ENCODE data around the gene FAM9C.
A peak's percentile ranks its signal among the peaks of the same experiment; 100 is the strongest.
"Not testable (repeated sequence)": the region's sequence is repeated elsewhere in the genome, so short reads cannot be mapped to it uniquely, and the experiment has no call there.

FAM9C gene

DNA sequence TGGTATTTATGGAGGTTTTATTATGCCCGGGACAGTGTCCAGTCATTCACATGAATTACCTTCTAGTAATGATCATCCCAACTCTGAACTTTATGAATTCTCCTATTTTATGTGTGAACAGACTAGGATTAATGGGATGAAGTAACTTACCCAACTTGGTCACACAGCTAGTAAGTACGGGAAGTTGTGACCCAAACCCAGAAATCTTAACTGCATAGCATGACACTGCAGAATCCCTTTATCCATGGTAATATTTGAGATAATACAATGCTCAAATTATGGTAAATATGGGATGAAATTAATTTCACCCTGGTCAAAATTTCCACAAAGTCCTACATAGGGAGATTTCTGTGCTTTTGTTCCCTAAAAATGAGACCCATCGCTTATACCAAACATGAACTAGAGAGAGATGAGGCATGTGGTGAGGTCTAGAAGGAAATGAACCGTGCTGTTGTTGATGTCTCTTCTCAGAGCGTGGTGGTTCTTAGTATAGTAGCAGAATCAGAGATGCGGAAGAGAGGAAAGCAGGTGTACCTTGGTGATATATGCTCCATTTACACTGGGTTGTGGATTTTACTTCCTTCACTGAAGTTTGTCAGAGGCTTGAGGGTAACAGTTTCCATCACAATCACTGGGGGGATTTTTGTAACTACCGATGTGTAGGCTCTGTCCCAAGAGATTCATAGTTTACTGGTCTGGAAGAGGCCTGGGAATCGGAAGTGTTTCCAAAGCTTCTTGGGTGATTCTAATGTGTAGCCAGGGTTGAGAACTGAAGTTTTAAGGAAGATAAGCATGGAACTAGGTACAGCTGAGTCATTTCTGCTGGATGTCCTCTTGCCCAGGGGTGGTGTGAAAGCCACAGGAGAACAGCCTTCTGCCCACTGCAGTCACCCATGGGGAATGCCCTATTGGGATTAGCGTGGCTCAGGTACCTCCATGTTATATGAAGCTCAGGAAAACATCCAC, 30.2 kb upstream of the FAM9C start:
- peak; percentile 46 for DNase-seq

DNA sequence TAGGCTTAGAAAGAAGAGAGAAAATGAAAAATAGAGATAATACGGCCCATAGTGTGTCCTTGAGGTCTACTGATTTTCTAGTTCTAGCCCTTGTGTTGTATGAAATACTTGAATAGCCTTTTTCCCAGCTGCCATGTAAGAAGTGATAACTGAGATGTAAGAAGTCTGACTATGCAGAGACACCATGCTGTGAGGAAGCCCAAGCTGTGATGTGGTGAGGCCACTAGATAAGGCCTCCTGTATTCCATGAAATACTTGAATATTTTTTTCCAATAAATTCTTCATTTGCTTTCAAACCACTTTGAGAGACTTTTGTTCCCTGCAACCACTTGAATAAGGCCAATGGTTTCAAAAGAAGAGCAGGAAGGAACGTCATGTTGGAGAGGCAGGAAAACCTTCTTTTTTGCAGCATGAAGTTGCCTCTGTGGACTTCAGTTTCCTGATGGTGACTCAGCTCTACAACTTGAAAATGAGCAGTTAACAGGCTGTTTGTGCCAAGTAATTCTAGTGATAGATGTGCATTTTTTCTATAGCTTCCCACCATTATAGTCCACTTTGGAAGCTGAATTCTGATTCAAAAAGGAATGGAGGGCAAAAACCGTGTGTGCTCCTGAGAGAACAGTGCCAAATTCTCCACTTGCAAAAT, 25.5 kb upstream of the FAM9C start:
- no peak for DNase-seq

DNA sequence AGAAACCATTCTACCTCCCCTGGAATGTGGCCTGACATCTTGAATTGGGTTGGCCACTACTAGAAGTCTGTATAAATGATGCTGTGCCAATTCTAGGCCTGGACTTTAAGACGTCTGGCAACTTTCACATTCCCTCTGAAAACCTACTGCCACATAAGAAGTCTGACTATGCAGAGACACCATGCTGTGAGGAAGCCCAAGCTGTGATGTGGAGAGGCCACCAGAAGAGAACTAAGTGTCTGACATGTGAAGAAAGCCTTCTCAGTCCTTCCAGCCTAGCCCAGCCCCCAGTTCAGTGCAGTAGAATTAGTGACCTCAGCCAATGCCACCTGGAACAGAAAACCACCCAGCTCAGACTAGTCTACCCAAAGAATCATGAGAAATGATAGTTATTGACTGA, 24.2 kb upstream of the FAM9C start:
- no peak for DNase-seq

DNA sequence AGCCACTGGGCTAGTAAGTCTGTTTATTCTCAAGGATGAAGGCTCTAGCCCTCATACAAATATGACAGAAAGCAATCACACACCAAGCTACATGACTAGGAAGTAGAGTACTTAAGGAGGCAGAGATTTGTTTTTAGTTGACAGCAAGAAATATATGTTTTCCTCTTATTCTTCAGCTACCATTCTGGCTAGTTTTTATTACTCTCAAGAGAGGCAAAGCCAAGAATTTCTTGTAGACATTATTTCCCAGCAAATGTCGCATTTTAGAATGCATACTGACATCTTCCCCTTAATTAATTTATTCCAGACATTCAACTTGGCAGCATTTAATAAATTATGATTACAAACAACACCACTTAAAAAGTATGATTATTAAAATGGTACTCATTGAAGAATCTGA, 23.4 kb upstream of the FAM9C start:
- DNase-seq = no peak

DNA sequence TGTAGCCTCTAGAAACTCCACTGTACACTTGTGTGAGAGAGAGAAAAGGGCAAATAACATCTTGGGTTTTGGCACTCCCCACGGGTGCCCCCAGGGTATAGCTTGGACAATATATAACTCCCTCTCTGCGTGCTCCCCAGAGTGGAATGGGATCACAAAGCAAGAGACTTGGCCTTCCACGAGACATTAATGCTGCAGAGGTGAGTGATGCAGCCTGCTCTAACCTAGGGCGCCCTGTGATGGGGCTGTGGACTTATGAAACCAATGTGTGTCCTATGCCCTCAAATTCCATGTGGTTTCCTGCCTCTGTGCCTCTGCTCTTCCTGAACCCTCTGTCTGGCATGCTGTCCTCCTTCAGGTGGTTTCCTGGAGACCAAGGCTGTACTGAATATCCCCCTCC, 22.0 kb upstream of the FAM9C start:
- no peak for DNase-seq

DNA sequence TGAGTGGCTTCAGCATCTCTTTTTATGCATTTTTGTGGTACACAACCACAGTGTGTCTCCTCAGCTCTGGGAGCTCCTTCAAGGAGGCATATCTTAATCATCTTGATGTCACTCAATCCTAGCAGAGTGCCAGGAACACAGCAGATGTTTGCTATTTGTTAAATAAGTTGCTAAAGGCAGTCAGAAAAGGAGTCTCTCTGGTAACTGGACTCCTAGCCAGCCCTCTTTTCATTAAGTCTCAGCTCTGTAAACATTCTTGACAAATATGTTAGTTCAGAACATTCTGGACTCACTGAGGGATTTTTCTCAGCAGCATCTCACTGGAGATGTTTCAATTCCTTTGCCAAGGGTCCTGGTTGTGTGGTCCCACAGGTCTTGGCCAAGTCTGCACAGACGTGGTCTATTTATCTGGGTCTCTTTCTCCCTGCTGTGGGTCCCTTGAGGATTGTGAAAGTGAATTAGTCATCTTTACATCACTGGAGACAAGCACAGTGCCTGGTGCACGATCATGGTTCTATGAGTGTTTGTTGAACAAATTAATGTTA, 20.3 kb upstream of the FAM9C start:
- DNase-seq = no peak

DNA sequence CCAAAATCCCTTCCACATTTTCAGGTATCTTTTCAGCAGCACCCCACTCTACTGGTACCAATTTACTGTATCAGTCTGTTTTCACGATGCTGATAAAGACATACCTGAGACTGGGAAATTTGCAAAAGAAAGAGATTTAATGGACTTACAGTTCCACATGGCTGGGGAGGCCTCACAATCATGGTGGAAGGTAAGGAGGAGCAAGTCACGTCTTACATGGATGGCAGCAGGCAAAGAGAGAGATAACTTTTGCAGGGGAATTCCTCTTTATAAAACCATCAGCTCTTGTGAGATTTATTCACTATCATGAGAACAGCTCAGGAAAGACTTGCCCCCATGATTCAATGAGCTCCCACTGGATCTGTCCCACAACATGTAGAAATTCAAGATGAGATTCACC, 18.7 kb upstream of the FAM9C start:
- DNase-seq = not testable (repeated sequence)

DNA sequence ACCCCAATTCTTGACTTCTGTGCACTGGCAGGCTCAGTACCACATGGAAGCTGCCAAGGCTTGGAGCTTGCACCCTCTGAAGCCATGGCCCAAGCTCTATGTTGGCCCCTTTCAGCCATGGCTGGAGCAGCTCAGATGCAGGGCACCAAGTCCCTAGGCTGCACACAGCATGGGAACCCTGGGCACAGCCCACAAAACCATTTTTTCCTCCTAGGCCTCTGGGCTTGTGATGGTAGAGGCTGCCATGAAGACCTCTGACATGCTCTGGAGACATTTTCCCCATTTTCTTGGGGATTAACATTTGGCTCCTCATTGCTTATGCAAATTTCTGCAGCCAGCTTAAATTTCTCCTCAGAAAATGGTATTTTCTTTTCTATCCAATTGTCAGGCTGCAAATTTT, 17.9 kb upstream of the FAM9C start:
- DNase-seq = not testable (repeated sequence)

DNA sequence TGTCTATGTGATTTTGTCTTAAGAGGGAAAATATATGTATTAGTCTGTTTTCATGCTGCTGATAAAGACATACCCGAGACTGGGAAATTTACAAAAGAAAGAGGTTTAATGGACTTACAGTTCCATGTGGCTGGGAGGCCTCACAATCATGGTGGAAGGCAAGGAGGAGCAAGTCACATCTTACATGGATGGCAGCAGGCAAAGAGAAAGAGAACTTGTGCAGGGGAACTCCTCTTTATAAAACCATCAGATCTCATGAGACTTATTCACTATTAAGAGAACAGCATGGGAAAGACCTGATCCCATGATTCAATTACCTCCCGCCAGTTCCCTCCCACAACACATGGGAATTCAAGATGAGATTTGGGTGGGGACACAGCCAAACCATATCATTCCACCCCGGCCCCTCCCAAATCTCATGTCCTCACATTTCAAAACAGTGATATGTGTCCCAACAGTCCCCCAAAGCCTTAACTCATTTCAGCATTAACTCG, 16.8 kb upstream of the FAM9C start:
- not testable (repeated sequence) for DNase-seq

DNA sequence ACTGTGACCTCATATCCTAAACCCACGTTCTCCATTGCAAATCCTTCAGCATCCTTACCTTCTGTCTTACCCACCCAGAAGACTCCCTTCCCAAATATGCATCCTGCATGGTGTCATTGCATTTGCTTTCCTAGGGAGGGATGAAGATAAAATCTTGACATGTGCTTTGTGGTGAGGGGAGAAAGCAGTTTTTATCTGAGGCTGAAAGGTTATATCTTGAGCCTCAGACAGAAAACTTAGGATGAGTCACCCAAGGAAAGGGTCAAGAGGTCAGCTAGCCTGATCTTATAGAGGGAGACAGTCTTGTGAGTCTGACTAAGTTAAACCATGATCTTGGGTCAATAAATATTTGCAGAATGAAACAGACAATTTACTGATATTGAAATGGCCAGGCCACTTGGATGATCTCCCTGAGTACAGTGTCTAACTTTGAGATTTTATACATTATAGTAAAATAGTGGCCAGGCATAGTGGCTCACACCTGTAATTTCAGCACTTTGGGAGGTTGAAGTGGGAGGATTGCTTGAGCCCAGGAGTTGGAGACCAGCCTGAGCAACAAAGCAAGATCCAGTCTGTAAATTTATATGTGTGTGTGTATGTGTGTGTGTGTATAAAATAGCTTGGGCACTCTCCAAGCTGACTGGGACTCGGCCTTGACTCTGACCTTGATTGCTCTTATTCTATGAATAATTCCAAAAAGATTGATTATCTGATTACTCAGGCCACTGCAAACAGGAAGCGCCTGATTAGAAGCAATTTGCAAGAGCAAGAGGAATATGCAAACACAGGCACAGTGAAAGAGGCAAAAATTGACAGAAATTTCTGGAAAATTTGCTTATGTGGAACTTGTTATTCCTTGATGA, 15.4 kb upstream of the FAM9C start:
- DNase-seq = no peak

DNA sequence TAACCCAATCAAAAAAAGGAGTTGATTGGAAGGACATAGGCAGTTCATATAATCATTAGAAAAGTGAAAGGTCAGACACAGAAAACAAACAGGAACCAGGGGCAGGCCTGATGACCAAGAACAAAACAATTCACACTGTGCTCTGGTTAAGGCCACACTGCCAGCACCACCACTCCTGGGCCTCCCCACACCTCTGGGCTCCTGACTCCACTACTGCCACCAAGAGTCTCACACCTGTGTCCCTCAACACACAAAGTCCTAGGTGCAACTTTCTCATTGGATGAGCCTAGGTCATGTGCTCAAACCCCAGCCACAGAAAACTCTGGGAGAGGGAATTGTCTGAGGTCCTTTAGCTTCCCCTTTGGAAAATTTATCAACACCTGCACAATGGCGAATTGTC, 11.1 kb upstream of the FAM9C start:
- no peak for DNase-seq

DNA sequence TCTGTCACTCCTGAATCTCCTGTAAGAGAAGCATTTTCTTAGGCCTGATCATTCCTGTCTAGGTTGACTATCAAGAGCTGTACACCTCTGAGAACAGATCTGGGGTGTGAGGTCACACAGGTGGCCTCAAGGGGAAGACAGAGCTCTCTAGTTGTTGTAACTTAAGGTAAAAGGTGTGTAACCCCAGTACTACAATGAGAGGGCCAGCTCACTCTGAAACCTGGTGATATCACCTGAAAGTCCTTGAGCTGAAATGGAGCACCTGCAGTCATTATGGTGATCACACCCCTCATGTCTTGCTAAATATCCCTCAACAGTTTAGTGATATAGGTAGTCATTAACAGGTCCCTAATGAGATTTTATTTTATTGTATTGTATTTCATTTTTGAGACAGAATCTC, 8.8 kb upstream of the FAM9C start:
- DNase-seq = no peak

DNA sequence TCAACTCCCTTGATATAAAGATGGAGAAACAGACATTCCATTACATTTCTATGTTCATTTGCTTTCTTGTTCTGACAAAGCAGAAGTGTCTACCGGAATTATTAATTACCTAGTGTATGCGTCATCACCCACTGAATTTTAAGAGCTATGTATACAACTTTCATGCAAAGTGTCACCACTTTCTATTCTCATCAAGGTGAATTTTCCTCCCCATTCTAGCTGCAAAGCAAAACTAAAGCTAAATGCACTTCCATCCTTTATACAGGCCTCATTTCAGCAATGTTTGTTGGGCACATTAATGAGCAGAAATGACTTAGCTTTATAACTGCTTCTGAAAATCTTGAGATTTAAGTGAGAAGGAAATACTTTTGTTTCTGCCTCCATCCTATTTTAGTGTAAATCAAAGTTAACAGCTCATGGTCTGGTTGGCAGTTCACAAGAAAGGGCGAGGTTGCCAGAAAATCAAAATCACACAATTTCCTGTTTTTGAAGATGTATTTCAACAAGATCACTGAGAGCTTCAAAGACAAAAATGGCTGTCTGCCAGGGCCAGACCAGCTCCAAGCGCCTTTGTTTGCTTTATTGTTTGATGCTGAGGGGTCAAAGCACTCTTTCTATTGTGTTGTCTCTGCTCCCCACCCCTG, 7.2 kb upstream of the FAM9C start:
- DNase-seq = peak; percentile 75

DNA sequence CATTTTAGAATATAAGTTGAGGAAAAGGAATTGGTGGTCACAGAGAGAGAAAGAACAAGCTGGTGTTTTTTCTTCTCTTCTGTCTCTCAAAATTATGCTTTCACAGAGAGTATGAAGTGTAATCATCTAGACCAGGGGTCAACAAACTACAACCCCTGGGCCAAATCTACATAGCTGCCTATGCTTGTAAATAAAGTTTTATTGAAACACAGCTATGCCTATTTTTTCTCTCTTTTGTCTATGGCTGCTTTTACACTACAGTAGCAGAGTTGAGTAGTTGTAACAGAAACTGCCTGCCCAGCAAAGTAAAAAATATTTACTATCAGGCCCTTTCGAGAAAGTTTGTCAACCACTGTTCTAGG, 6.7 kb upstream of the FAM9C start:
- DNase-seq = no peak

DNA sequence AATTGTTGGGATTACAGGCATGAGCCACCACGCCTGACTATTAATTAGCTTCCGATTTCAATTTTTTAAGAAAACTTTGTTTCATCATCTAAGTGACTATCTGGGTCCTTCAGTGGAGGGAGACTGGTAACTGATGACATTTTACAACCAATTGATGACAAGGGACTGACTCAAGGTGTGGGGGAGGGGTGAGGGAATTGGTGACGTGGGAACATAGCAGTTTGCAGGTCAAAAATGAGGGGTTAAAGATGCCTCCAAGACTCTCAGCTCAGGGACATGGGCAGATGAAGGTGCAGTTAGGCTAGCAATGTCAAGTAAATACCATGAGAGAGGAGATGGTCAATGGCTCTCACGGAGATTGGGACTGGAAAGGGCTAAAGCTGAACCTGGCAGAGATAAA, 5.7 kb upstream of the FAM9C start:
- no peak for DNase-seq

DNA sequence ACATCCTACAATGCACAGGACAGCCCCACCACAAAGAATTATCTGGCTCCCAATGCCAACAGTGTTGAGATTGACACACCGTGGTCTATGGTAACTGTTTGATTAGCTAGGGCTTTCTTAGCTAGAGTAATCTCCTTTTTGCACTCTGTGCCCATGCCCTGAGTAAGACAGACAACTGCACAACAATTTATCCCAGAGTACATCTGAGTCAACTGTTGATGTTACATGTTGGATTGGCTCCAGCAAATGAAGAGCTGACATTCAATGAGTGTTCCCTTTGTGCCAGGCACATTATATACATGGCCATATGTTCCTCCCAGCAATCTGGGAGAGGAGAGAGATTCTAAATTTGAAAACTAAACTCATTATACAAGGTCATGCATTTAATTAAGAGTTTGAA, 3.9 kb upstream of the FAM9C start:
- DNase-seq = no peak

DNA sequence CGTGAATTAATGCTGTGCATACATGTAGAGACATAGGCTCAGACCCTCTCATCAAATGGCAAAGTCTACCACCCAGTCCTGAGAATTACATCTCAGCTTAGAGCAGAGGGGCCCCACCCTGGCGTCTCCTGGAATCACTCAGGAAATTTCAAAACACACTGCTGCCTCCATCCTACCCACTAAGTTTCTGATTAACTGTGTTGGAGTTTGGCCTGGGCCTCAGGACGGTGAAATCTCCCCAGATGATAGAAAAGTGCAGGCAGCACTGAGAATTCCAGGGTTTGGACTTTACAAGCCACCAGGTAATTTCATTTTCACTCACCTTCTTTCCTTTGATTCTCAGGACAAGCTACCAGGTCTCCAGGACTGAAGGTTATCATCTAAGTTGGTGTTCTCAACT, 3.3 kb upstream of the FAM9C start:
- DNase-seq = no peak

DNA sequence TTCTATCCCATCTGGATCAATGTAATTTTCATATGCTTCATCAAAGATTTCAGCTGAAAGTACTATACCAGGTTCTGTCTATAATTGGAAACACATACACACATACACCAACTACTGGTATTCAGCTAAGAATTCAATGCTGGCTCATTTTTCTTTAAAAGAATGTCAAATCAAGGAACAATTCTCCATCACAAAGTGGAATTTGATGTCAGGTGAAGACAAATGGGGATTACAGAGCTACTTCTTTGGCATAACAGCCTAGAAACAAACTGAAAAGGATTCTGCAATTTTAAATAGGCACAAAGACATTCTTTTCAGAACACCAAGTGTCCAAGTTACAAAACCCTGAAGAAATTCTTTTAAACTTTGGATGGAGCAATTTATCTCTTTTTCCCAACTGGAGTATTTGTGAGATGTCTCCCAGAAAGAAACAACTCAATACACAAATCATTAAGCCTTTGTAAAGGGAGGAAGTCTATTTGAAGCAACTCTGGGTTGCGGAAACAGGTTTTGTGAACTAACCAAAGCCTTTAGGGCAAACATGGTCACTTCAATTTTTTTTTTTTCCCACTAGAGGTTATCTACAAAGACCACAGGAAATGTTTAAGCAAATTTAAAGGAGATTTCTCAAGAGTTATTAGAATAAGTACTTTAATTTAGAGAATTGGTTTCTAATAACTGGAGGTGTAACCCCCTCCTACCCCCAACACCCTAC, 1.9 kb upstream of the FAM9C start:
- DNase-seq = no peak

DNA sequence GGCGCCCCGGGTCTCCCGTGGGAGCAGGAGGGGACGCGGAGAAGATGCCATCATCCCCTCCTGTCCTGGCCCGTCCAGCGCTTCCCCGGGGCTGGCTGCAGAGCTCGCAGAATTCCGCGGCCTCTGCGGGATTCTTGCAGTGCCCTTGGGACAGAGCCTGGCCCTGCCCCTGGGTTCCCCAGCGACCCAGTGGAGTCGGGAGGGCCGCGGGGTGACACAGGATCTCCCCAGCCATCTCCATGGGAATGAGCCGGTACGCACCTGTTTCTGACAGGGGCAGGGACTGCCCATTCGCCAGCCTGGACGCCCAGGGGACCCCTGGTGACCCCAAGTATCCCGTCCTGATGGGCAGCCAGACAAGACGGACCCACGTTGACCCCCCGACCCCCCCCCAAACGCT, 482 bp downstream of the FAM9C start:
- no peak for DNase-seq

DNA sequence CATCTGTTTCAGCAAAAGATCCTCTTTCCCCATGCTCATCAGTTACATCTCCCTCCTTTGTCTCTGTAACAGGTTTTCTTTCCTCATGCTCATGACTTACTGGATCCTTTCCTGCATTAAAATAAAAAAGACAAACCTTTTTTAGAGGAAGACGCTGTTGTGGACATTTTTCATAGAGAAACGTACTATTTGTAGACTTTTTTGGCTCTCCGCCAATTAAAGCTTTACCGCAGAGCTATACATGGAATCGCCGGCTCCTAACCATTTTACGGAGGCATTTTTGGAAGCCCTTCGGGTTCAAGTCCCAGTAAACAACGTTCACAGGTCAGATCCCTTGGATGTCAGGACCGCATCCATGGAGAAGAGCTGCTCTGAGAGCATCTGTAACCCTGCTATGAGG, 1.3 kb downstream of the FAM9C start:
- no peak for DNase-seq

DNA sequence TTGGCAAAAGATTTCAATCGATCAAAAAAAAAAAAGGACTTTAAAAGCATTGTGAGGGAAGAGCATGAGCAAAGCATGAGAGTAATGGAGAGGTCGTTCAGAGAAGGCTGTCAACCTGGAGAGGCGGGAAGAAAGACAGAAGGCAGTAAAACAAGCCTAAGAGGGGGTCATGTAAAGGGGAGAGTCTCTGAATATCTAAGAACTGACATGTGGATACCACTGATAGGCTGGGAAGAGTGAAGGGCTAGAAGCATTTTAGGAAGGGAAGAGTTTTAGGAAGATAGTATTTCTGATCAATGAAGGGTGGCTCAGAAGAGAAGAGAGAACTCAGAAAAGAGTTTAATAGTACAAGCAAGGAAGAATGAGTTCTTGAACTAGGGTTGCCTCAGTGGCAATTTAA, 7.5 kb downstream of the FAM9C start:
- DNase-seq = no peak

DNA sequence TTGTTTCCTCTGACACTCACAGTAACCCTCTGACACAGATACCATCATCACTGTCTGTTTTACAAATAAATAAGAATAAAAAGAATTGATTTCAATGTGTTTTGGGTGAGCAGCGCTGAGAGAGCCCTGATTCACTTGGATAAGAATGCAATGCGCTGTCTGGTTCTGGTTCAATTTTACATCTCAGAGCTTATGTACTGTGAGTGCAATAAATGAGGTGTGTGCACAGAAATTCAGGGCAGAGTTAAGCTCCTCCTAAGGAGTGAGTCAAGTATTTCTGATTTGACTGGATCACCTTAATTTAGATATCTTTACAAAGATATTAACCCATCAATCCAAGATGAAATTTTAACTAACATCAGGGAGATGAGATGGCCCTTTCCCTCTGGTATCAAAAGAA, 11.2 kb downstream of the FAM9C start:
- no peak for DNase-seq

Measured in CD4-positive, alpha-beta T cell treated with Interleukin-10 for 1 hour (primary cell).